ENCODE data around the gene BIRC6. TPM values are rescaled to one million over a fixed set of nuclear protein-coding genes. Genes with fewer than 3 reads are reported as not detected.

Gene BIRC6
- total RNA-seq, 3 donors from 2014 or later (not counting 1 experiment from before 2014, with no cell fraction given), result 190 to 225 (median 224) TPM

- ATAC-seq (no peak), DNase-seq (no peak)
- Histone ChIP-seq H3K9me3 (ENCODE audit: control insufficient read depth, insufficient read depth, low read length) (no peaks in the 10 kb centered on the region), H3K36me3 (ENCODE audit: control insufficient read depth, insufficient read depth, low read length) (peaks cover 7% of the 10 kb centered on the region), H3K4me3 (ENCODE audit: low read length) (no peak overlapping the region), H3K27me3 (ENCODE audit: control insufficient read depth, insufficient read depth, low read length) (no peaks in the 10 kb centered on the region), H3K27ac (ENCODE audit: low read length) (no peak overlapping the region), H3K4me1 (ENCODE audit: control insufficient read depth, insufficient read depth, low read length) (no peaks in the 10 kb centered on the region)
- no peaks in the 10 kb centered on the region for H3K36me3 Mint-ChIP-seq
- no peaks in the 10 kb centered on the region for H3K27me3 Mint-ChIP-seq (ENCODE audit: low read depth in 2 of 2)
- intact Hi-C loops (cut with micrococcal nuclease), result no loop called here
- H3K4me3 Mint-ChIP-seq, result no peak overlapping the region
- TF ChIP-seq CTCF (IDR thresholded peaks at IDR 0.05), result no peak
- WGBS (ENCODE audit: insufficient coverage), result no CpG with 5 or more reads among the region's 1 CpG
- no peak overlapping the region for H3K27ac Mint-ChIP-seq
- no peaks in the 10 kb centered on the region for H3K9me3 Mint-ChIP-seq
- H3K4me1 Mint-ChIP-seq, result peaks cover 5 to 11% of the 10 kb centered on the region in 2 donors
Observed at GRCh38 chr2:32666704-32667103, 309.9 kb downstream of the BIRC6 start.

DNA sequence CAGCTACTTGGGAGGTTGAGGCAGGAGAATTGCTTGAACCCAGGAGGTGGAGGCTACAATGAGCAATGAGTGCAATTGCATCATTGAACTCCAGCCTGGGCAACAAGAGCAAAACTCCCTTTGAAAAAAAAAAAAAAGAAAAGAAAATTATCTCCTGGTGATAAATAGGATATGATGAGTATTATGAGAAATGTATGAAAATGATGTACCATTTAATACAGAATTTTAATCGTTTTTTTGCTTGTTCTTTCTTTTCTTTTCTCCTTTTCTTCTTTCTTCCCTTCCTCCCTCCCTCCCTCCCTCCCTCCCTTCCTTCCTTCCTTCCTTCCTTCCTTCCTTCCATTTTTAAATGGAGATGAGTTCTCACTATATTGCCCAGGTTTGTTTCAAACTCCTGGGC lies 311.4 kb downstream of the BIRC6 start:
- Histone ChIP-seq H3K36me3 (ENCODE audit: control insufficient read depth, insufficient read depth, low read length) (peaks cover 16% of the 10 kb centered on the region), H3K27ac (ENCODE audit: low read length) (no peak overlapping the region), H3K4me3 (ENCODE audit: low read length) (no peak overlapping the region), H3K27me3 (ENCODE audit: control insufficient read depth, insufficient read depth, low read length) (no peaks in the 10 kb centered on the region), H3K9me3 (ENCODE audit: control insufficient read depth, insufficient read depth, low read length) (no peaks in the 10 kb centered on the region), H3K4me1 (ENCODE audit: control insufficient read depth, insufficient read depth, low read length) (no peaks in the 10 kb centered on the region)
- intact Hi-C loops (cut with micrococcal nuclease), result no loop called here
- Mint-ChIP-seq H3K27ac (no peak overlapping the region), H3K27me3 (ENCODE audit: low read depth in 2 of 2) (no peaks in the 10 kb centered on the region), H3K9me3 (no peaks in the 10 kb centered on the region), H3K4me1 (peaks cover 0 to 3% of the 10 kb centered on the region in 2 donors), H3K36me3 (no peaks in the 10 kb centered on the region), H3K4me3 (no peak overlapping the region)
- no peak for DNase-seq
- ATAC-seq, result no peak
- no CpG with 5 or more reads among the region's 1 CpG for WGBS (ENCODE audit: insufficient coverage)
- TF ChIP-seq CTCF (IDR thresholded peaks at IDR 0.05), result no peak

Other genes with a start within 250 kb of the BIRC6 start
- 10 to 100 TPM in 2 of 3 donors, 1 to 10 TPM in 1; 8.3 to 14.0 (median 12.8) TPM for gene SLC30A6, start 191.2 kb upstream of the BIRC6 start, total RNA-seq
- gene NLRC4, start 92.1 kb upstream of the BIRC6 start, total RNA-seq, result under 1 TPM; 0.30 to 0.54 (median 0.36) TPM
- gene YIPF4, start 79.1 kb upstream of the BIRC6 start, total RNA-seq, result 10 to 100 TPM; 17.9 to 34.9 (median 18.1) TPM

Data from natural killer cell (primary cell).